Natural killer cell (primary cell): ENCODE results near the gene TTC23. TPM values are rescaled to one million over a fixed set of nuclear protein-coding genes. Genes with fewer than 3 reads are reported as not detected.

Source experiments
- ATAC-seq, 3 donors: fragments of 150-1000 bp in 2 of 3; fragments of 200-7000 bp in 1 of 3; cut with Tn5 transposase; 1 replicate in 1 of 3; 2 replicates in 2 of 3; pipeline ENCODE4 v1.10.0; 2021; ENCODE audit warnings: mild to moderate bottlenecking in 2 of 3, moderate library complexity in 2 of 3
- DNase-seq, 2 donors: peaks; one replicate each; pipeline versions ENCODE4 v3.0.0 to v3.0.0-alpha.2; 2013 to 2021; ENCODE audit warnings: mixed read lengths in 1 of 2
- H3K27ac ChIP-seq: one replicate; pipeline ENCODE4 v1.5.1; 2013; ENCODE audit warnings: mild to moderate bottlenecking, low read length
- H3K27me3 ChIP-seq: one replicate; pipeline ENCODE4 v1.6.1; 2013; ENCODE audit warnings: low read length; ENCODE audit not compliant: control insufficient read depth, insufficient read depth
- H3K36me3 ChIP-seq: one replicate; pipeline ENCODE4 v1.6.1; 2013; ENCODE audit warnings: low read length; ENCODE audit not compliant: control insufficient read depth, insufficient read depth
- H3K4me1 ChIP-seq: one replicate; pipeline ENCODE4 v1.6.1; 2013; ENCODE audit warnings: low read length; ENCODE audit not compliant: control insufficient read depth, insufficient read depth
- H3K4me3 ChIP-seq: one replicate; pipeline ENCODE4 v1.5.1; 2013; ENCODE audit warnings: low read length
- H3K9me3 ChIP-seq: one replicate; pipeline ENCODE4 v1.6.1; 2013; ENCODE audit warnings: low read length; ENCODE audit not compliant: control insufficient read depth, insufficient read depth
- H3K27ac Mint-ChIP-seq, 2 donors: one replicate each; pipeline ENCODE4 v1.8.0; 2022; ENCODE audit warnings: mild to moderate bottlenecking in 2 of 2, mixed read lengths in 2 of 2, moderate library complexity in 1 of 2
- H3K27me3 Mint-ChIP-seq, 2 donors: one replicate each; pipeline ENCODE4 v1.8.0; 2022; ENCODE audit warnings: low read depth in 2 of 2, mixed read lengths in 2 of 2
- H3K36me3 Mint-ChIP-seq: one replicate; pipeline ENCODE4 v1.8.0; 2022; ENCODE audit warnings: mixed read lengths
- H3K4me1 Mint-ChIP-seq, 2 donors: one replicate each; pipeline ENCODE4 v1.8.0; 2022; ENCODE audit warnings: mixed read lengths in 2 of 2
- H3K4me3 Mint-ChIP-seq: one replicate; pipeline ENCODE4 v1.8.0; 2022; ENCODE audit warnings: mild to moderate bottlenecking, moderate library complexity, mixed read lengths
- H3K9me3 Mint-ChIP-seq, 2 donors: one replicate each; pipeline ENCODE4 v1.8.0; 2022; ENCODE audit warnings: mixed read lengths in 2 of 2
- CTCF ChIP-seq: fragments of 200-600 bp; IDR thresholded peaks from one replicate; pipeline ENCODE4 v1.8.0; 2022; ENCODE audit warnings: antibody characterized with exemption
- WGBS: methylation state at CpG from one replicate; pipeline ENCODE4 v1.1.7; 2013; ENCODE audit warnings: missing lambda C conversion rate; ENCODE audit not compliant: insufficient coverage; 5-methylcytosine and 5-hydroxymethylcytosine counted together
- intact Hi-C: fragments of 100-400 bp; cut with micrococcal nuclease; formaldehyde crosslinking; loops from one replicate; pipeline ENCODE4 v1.14.2; 2022
- total RNA-seq, 4 donors: library from RNA; stranded (reverse); fragments of 120-200 nt in 1 of 4; gene quantifications; one replicate each; pipeline versions ENCODE4 v1.2.3 to v1.2.4, GENCODE V29; 2013 to 2022

Gene TTC23
- total RNA-seq, 3 donors from 2014 or later (not counting 1 experiment from before 2014, with no cell fraction given): 0.75 to 1.1 (median 1.0) TPM

DNA sequence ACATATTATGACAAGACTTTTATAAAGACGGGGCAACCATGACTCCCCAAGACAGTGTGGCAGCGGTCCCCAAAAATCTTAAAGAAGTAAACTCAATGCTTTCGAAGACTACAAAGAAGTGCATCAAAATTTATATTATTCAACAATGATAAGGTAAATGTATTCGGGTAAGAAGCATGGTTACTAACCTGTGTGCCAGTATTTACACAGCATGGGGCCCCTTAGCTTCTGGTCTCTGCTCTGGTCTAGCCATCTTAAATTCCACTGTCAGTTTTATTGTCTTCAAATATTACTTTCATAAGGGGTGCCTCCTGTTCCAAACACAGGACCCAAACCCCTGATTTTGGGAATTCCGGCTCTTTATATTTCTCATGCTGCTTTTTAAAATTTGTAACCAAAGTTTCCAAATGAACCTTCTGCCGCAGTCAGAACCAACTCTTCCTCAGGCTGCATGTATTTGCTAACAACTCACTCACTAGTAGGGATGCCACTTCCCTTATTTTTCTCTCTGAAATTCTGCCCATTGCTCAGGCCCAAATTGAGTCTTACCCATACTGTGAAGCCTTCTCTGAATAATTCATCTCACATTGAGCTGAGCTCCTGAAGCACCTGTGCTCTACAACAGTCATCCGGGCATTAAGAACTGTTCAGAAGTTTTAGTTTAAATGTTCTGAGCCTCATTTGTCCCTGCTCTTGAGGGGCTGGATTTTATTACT is 1.2 kb downstream of the TTC23 start:
- Histone ChIP-seq H3K27me3 (no peaks in the 10 kb centered on the region), H3K4me3 (no peak overlapping the region), H3K27ac (no peak overlapping the region), H3K36me3 (no peaks in the 10 kb centered on the region), H3K4me1 (peaks cover 14% of the 10 kb centered on the region), H3K9me3 (no peaks in the 10 kb centered on the region)
- no peak for DNase-seq
- no peaks in the 10 kb centered on the region for H3K36me3 Mint-ChIP-seq
- peaks cover 19 to 22% of the 10 kb centered on the region in 2 donors for H3K4me1 Mint-ChIP-seq
- H3K4me3 Mint-ChIP-seq: no peak overlapping the region
- no peak for ATAC-seq
- H3K27ac Mint-ChIP-seq: no peak overlapping the region
- peaks cover 3 to 13% of the 10 kb centered on the region in 2 donors for H3K27me3 Mint-ChIP-seq
- 89% methylated on average over 5 of the region's 7 CpGs for WGBS
- intact Hi-C loops: no loop called here
- TF ChIP-seq CTCF: no peak
- no peaks in the 10 kb centered on the region for H3K9me3 Mint-ChIP-seq

GRCh38 chr15:99247062-99247461 is 2.3 kb downstream of the TTC23 start:
- H3K9me3 ChIP-seq: no peaks in the 10 kb centered on the region
- Mint-ChIP-seq H3K36me3 (no peaks in the 10 kb centered on the region), H3K27ac (no peak overlapping the region), H3K27me3 (peaks cover 12 to 24% of the 10 kb centered on the region in 2 donors), H3K4me1 (peaks cover 10 to 13% of the 10 kb centered on the region in 2 donors), H3K9me3 (no peaks in the 10 kb centered on the region), H3K4me3 (no peak overlapping the region)
- intact Hi-C loops: no loop called here
- H3K27me3 ChIP-seq: peaks cover 2% of the 10 kb centered on the region
- no peak for TF ChIP-seq CTCF
- WGBS: 60% methylated on average over 1 of the region's 3 CpGs
- ATAC-seq (no peak), DNase-seq (no peak)
- peaks cover 10% of the 10 kb centered on the region for H3K4me1 ChIP-seq
- H3K36me3 ChIP-seq: no peaks in the 10 kb centered on the region
- no peak overlapping the region for H3K27ac ChIP-seq
- H3K4me3 ChIP-seq: no peak overlapping the region

- H3K4me3 Mint-ChIP-seq: no peak overlapping the region
- H3K9me3 Mint-ChIP-seq: no peaks in the 10 kb centered on the region
- H3K27ac Mint-ChIP-seq: no peak overlapping the region
- H3K27me3 Mint-ChIP-seq: peaks cover 12 to 31% of the 10 kb centered on the region in 2 donors
- Histone ChIP-seq H3K36me3 (no peaks in the 10 kb centered on the region), H3K27ac (no peak overlapping the region), H3K9me3 (no peaks in the 10 kb centered on the region), H3K27me3 (peaks cover 4% of the 10 kb centered on the region), H3K4me3 (no peak overlapping the region), H3K4me1 (no peaks in the 10 kb centered on the region)
- H3K4me1 Mint-ChIP-seq: no peaks in the 10 kb centered on the region
- intact Hi-C loops: no loop called here
- no peak for TF ChIP-seq CTCF
- ATAC-seq (no peak), DNase-seq (no peak)
- WGBS: no CpG with 5 or more reads among the region's 4 CpGs
- H3K36me3 Mint-ChIP-seq: no peaks in the 10 kb centered on the region
These were observed 5.1 kb downstream of the TTC23 start for GRCh38 chr15:99244306-99244705.

DNA sequence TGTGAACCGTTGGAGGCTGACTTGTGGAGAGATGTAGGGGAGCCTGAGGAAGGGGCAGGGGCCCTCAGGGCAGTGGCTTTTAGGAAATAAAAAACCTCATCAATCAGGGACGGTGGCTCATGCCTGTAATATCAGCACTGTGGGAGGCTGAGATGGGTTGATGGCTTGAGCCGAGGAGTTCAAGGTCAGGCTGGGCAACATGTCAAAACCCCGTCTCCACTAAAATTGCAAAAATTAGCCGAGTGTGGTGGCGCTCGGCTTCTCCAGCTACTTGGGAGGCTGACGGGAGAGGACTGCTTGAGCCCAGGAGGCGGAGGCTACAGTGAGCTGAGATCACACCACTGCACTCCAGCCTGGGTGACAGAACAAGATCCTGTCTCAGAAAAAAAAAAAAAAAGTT is 7.6 kb downstream of the TTC23 start:
- 96% methylated on average over 9 of the region's 9 CpGs for WGBS
- H3K9me3 Mint-ChIP-seq: no peaks in the 10 kb centered on the region
- ATAC-seq (no peak), DNase-seq (no peak)
- peaks cover 4% of the 10 kb centered on the region for H3K27me3 ChIP-seq
- H3K4me1 ChIP-seq: no peaks in the 10 kb centered on the region
- H3K27ac Mint-ChIP-seq: no peak overlapping the region
- H3K4me3 Mint-ChIP-seq: no peak overlapping the region
- peaks cover 20 to 41% of the 10 kb centered on the region in 2 donors for H3K27me3 Mint-ChIP-seq
- H3K4me3 ChIP-seq: no peak overlapping the region
- no peaks in the 10 kb centered on the region for H3K4me1 Mint-ChIP-seq
- no peaks in the 10 kb centered on the region for H3K36me3 ChIP-seq
- no peaks in the 10 kb centered on the region for H3K9me3 ChIP-seq
- no peaks in the 10 kb centered on the region for H3K36me3 Mint-ChIP-seq
- intact Hi-C loops: no loop called here
- no peak overlapping the region for H3K27ac ChIP-seq
- TF ChIP-seq CTCF: no peak
